Keratinocyte (primary cell): Measurements from ENCODE around the gene ANTKMT. TPM values are rescaled to one million over a fixed set of nuclear protein-coding genes. Genes with fewer than 3 reads are reported as not detected.
A peak's percentile ranks its signal among the peaks of the same experiment; 100 is the strongest.

Source experiments
- DNase-seq: peaks from one replicate; pipeline ENCODE4 v3.0.0-alpha.2; 2011; ENCODE audit warnings: low read depth, missing footprints, low spot score
- FAIRE-seq: peaks from 2 replicates; lab custom pipeline; 2011; peaks lifted over from hg19 to GRCh38; lab: Jason Lieb, UNC
- H2AFZ ChIP-seq: 2 replicates; pipeline ENCODE4 v1.6.0; 2012; ENCODE audit warnings: low read length, control low read depth, inconsistent platforms; ENCODE audit not compliant: control insufficient read depth
- H3K27ac ChIP-seq: 2 replicates; pipeline ENCODE4 v1.5.1; 2011; ENCODE audit warnings: low read length; ENCODE audit not compliant: control insufficient read depth, insufficient read depth
- H3K27me3 ChIP-seq: 3 replicates; pipeline ENCODE4 v1.6.0; 2011; ENCODE audit warnings: low read length; ENCODE audit not compliant: control insufficient read depth, insufficient read depth; ENCODE audit errors: extremely low read depth
- H3K36me3 ChIP-seq, 2 experiments: 2 replicates in 1 of 2; 3 replicates in 1 of 2; pipeline ENCODE4 v1.5.1; 2011; ENCODE audit warnings: low read length in 2 of 2, mild to moderate bottlenecking in 1 of 2; ENCODE audit not compliant: control insufficient read depth in 2 of 2, insufficient read depth in 2 of 2; ENCODE audit errors: extremely low read depth in 1 of 2
- H3K4me1 ChIP-seq: 3 replicates; pipeline ENCODE4 v1.5.1; 2011; ENCODE audit warnings: low read length; ENCODE audit not compliant: control insufficient read depth, insufficient read depth; ENCODE audit errors: extremely low read depth
- H3K4me2 ChIP-seq: 3 replicates; pipeline ENCODE4 v1.6.0; 2011; ENCODE audit warnings: low read depth, low read length; ENCODE audit not compliant: control insufficient read depth, insufficient read depth; ENCODE audit errors: extremely low read depth
- H3K4me3 ChIP-seq, 3 experiments: fragments of 200-600 bp in 1 of 3; sonication (generic) in 1 of 3; 2 replicates in 2 of 3; 3 replicates in 1 of 3; pipeline ENCODE4 v1.5.1; 2011 to 2016; ENCODE audit warnings: low read length in 3 of 3, mild to moderate bottlenecking in 3 of 3, control low read depth in 2 of 3, inconsistent platforms in 1 of 3, low read depth in 1 of 3, mixed read lengths in 1 of 3, mixed run types in 1 of 3, moderate library complexity in 1 of 3; ENCODE audit not compliant: control insufficient read depth in 2 of 3, insufficient read depth in 2 of 3; ENCODE audit errors: extremely low read depth in 1 of 3
- H3K79me2 ChIP-seq: 2 replicates; pipeline ENCODE4 v1.6.0; 2012; ENCODE audit warnings: low read length; ENCODE audit not compliant: control insufficient read depth, insufficient read depth
- H3K9ac ChIP-seq: 3 replicates; pipeline ENCODE4 v1.6.0; 2011; ENCODE audit warnings: low read length; ENCODE audit not compliant: control insufficient read depth, insufficient read depth; ENCODE audit errors: extremely low read depth
- H3K9me1 ChIP-seq: 3 replicates; pipeline ENCODE4 v1.6.0; 2011; ENCODE audit warnings: low read length; ENCODE audit not compliant: control insufficient read depth, insufficient read depth; ENCODE audit errors: extremely low read depth
- H3K9me3 ChIP-seq: 2 replicates; pipeline ENCODE4 v1.5.1; 2012; ENCODE audit warnings: low read depth, low read length; ENCODE audit not compliant: control insufficient read depth
- H4K20me1 ChIP-seq: 3 replicates; pipeline ENCODE4 v1.6.0; 2011; ENCODE audit warnings: low read length; ENCODE audit not compliant: control insufficient read depth, insufficient read depth; ENCODE audit errors: extremely low read depth
- CTCF ChIP-seq, 3 experiments: IDR thresholded peaks in 1 of 3; conservative IDR thresholded peaks in 1 of 3; optimal IDR thresholded peaks in 1 of 3; 2 replicates in 2 of 3; 3 replicates in 1 of 3; pipeline versions ENCODE3 to v1.5.1; 2011; ENCODE audit warnings: low read length in 3 of 3, mild to moderate bottlenecking in 3 of 3, moderate library complexity in 2 of 3, control low read depth in 1 of 3, inconsistent platforms in 1 of 3; ENCODE audit not compliant: insufficient read depth in 2 of 3; ENCODE audit errors: extremely low read depth in 1 of 3
- EZH2 ChIP-seq: IDR thresholded peaks from one replicate; pipeline ENCODE4 v1.6.1; 2012; ENCODE audit warnings: inconsistent platforms, mild to moderate bottlenecking, low read length, moderate library complexity
- dilution Hi-C: fragments of 300-500 bp; cut with MboI; formaldehyde crosslinking; loops from one replicate; pipeline ENCODE4 v1.7.0; 2020; ENCODE audit warnings: low sequenced_read_pairs; ENCODE audit not compliant: extremely low pct_ligation_motif_present
- polyA plus RNA-seq, 5 experiments: library from polyadenylated mRNA; depleted of rRNA in 3 of 5; stranded (reverse) in 3 of 5; stranded (forward) in 1 of 5; unstranded in 1 of 5; fragments of >200 nt; gene quantifications; 1 replicate in 1 of 5; 2 replicates in 3 of 5; 3 replicates in 1 of 5; pipeline versions ENCODE4 v1.2.1 to v1.2.3, GENCODE V29; 2011 to 2012; ENCODE audit warnings: missing spikeins in 2 of 5, low read depth in 1 of 5, low replicate concordance in 1 of 5

The ANTKMT gene
- polyA plus RNA-seq, 1 donor (not counting 4 experiments of a cell fraction or from before 2014, with no cell fraction given) = 5.6 TPM

DNA sequence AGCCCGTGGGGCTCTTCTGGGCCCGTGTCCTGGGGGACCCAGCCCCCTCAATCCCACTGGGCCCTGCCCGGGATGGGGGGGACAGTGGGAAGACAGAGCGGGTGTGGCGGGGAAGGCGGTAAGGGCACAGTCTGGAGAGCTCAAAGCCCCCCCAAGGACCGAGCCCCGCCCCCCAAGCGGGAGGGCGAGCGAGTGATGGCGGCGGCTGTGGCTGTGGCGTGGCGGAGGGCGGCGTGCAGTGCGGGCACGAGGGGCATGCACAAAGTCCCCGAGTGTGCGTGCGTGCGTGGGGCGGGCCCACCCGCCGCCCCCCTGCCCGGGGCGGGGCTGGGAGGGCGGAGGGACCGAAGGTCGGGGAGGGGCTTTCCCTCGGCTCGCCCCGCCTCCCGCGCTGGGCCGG is 27.2 kb upstream of the ANTKMT start:
- Histone ChIP-seq H3K4me3 (no peak overlapping the region), H3K4me1 (peaks cover 12% of the 10 kb centered on the region), H3K27ac (no peak overlapping the region), H3K9ac (no peak overlapping the region), H4K20me1 (no peaks in the 10 kb centered on the region), H3K36me3 (no peaks in the 10 kb centered on the region), H3K27me3 (peaks cover 50% of the 10 kb centered on the region), H3K9me3 (no peaks in the 10 kb centered on the region), H3K4me2 (no peak overlapping the region), H2AFZ (no peak overlapping the region), H3K79me2 (peaks cover 5% of the 10 kb centered on the region), H3K9me1 (no peaks in the 10 kb centered on the region)
- DNase-seq (no peak), FAIRE-seq (no peak)
- dilution Hi-C loops = no loop called here
- TF ChIP-seq EZH2 (no peak), CTCF (optimal IDR thresholded peaks at IDR 0.05 in 1 of 3, IDR thresholded peaks at IDR 0.05 in 1 of 3, conservative IDR thresholded peaks at IDR 0.05 in 1 of 3; ENCODE audit: extremely low read depth in 1 of 3, insufficient read depth in 2 of 3, low read length in 3 of 3) (no peak)

- Histone ChIP-seq H3K4me3 (no peak overlapping the region), H3K9me1 (no peaks in the 10 kb centered on the region), H3K27ac (no peak overlapping the region), H3K9ac (no peak overlapping the region), H3K79me2 (peaks cover 4% of the 10 kb centered on the region), H4K20me1 (no peaks in the 10 kb centered on the region), H3K27me3 (peaks cover 50% of the 10 kb centered on the region), H3K4me2 (no peak overlapping the region), H3K36me3 (no peaks in the 10 kb centered on the region), H3K4me1 (peaks cover 11% of the 10 kb centered on the region), H2AFZ (no peak overlapping the region), H3K9me3 (no peaks in the 10 kb centered on the region)
- dilution Hi-C loops = no loop called here
- TF ChIP-seq CTCF (optimal IDR thresholded peaks at IDR 0.05 in 1 of 3, IDR thresholded peaks at IDR 0.05 in 1 of 3, conservative IDR thresholded peaks at IDR 0.05 in 1 of 3; ENCODE audit: extremely low read depth in 1 of 3, insufficient read depth in 2 of 3, low read length in 3 of 3) (no peak), EZH2 (peak; percentile 99)
- FAIRE-seq (no peak), DNase-seq (no peak)
Measured at GRCh38 chr16:694187-694862, 26.6 kb upstream of the ANTKMT start.
